ENCODE data around the gene EIF2AK3.

DNA sequence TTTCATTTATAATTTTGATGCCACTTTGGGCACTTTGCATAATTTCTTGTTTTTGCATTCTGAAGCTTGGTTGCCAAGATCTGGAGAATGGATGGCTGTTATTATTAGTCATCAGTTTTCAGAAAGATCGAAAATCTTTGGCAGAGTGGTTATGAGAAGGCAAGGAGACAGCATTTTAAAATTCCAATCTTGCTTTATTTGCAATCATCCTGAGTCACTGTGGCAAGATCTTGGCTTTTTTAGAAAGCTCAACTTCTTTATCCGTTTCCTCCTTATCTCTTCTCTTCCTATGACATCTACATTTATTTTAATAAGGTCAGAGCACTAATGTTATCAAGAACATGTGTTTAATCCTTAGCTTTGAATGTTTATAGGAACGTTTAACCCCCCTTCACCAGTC, 31.1 kb upstream of the EIF2AK3 start:
- TF ChIP-seq, protein P1, sequence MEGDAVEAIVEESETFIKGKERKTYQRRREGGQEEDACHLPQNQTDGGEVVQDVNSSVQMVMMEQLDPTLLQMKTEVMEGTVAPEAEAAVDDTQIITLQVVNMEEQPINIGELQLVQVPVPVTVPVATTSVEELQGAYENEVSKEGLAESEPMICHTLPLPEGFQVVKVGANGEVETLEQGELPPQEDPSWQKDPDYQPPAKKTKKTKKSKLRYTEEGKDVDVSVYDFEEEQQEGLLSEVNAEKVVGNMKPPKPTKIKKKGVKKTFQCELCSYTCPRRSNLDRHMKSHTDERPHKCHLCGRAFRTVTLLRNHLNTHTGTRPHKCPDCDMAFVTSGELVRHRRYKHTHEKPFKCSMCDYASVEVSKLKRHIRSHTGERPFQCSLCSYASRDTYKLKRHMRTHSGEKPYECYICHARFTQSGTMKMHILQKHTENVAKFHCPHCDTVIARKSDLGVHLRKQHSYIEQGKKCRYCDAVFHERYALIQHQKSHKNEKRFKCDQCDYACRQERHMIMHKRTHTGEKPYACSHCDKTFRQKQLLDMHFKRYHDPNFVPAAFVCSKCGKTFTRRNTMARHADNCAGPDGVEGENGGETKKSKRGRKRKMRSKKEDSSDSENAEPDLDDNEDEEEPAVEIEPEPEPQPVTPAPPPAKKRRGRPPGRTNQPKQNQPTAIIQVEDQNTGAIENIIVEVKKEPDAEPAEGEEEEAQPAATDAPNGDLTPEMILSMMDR (IDR thresholded peaks at IDR 0.05; ENCODE audit: low read depth, low read length, poor library complexity, severe bottlenecking) = no peak
- no peak for TF ChIP-seq EZH2phosphoT487 (IDR thresholded peaks at IDR 0.05; ENCODE audit: borderline replicate concordance, low read length)

Measured in DOHH2 (cell line).